Stomach (tissue), 9 donors: ENCODE measurements around the gene ACOXL. TPM values are rescaled to one million over a fixed set of nuclear protein-coding genes. Genes with fewer than 3 reads are reported as not detected.

ENCODE experiments used
- DNase-seq, 2 donors: peaks; one replicate each; pipeline versions ENCODE4 v3.0.0 to v3.0.0-alpha.2; 2013 to 2019
- H3K27ac ChIP-seq, 5 donors: fragments of 200-600 bp in 4 of 5; sonication (generic) in 4 of 5; one replicate each; pipeline ENCODE4 v1.5.1; 2013 to 2019; ENCODE audit warnings: mild to moderate bottlenecking in 1 of 5, moderate library complexity in 1 of 5
- H3K27me3 ChIP-seq, 3 donors: fragments of 200-600 bp; sonication (generic); one replicate each; pipeline ENCODE4 v1.5.1; 2017 to 2019; ENCODE audit warnings: mixed run types in 1 of 3
- H3K36me3 ChIP-seq, 4 donors: fragments of 200-600 bp; sonication (generic); 1 replicate in 3 of 4; 2 replicates in 1 of 4; pipeline ENCODE4 v1.5.1; 2016 to 2019
- H3K4me1 ChIP-seq, 4 donors: fragments of 200-600 bp; sonication (generic); one replicate each; pipeline ENCODE4 v1.5.1; 2016 to 2019
- H3K4me3 ChIP-seq, 4 donors: fragments of 200-600 bp; sonication (generic) in 3 of 4; one replicate each; pipeline ENCODE4 v1.5.1; 2016 to 2019; ENCODE audit warnings: mild to moderate bottlenecking in 1 of 4
- H3K9me3 ChIP-seq, 4 donors: fragments of 200-600 bp; sonication (generic); one replicate each; pipeline ENCODE4 v1.5.1; 2016 to 2019
- CTCF ChIP-seq, 7 experiments: fragments of 450-650 bp in 4 of 7; fragments of 200-600 bp in 3 of 7; sonication (generic) in 3 of 7; IDR thresholded peaks; one replicate each; pipeline ENCODE4 v1.5.1; 2016 to 2019; ENCODE audit warnings: antibody characterized with exemption in 7 of 7, control low read depth in 2 of 7, mild to moderate bottlenecking in 1 of 7
- EP300 ChIP-seq: sonication (generic); formaldehyde crosslinking; IDR thresholded peaks from one replicate; pipeline ENCODE4 v1.6.1; 2017; ENCODE audit warnings: antibody characterized with exemption
- POLR2A ChIP-seq, 4 donors: fragments of 450-650 bp; IDR thresholded peaks; one replicate each; pipeline ENCODE4 v1.6.1; 2016; ENCODE audit warnings: antibody characterized with exemption in 4 of 4, control low read depth in 2 of 4, mild to moderate bottlenecking in 1 of 4, moderate library complexity in 1 of 4
- POLR2AphosphoS5 ChIP-seq, 3 donors: sonication (generic); formaldehyde crosslinking; IDR thresholded peaks; one replicate each; pipeline ENCODE4 v1.6.1; 2016; ENCODE audit warnings: antibody characterized with exemption in 3 of 3
- WGBS, 5 donors: extraction: QIAGEN DNeasy Blood & Tissue Kit in 3 of 5; methylation state at CpG; one replicate each; pipeline versions ENCODE4 v1.1.5 to v1.1.7; 2013 to 2018; 5-methylcytosine and 5-hydroxymethylcytosine counted together
- intact Hi-C: fragments of 100-400 bp; cut with DNase I; formaldehyde crosslinking; loops from one replicate; pipeline ENCODE4 v1.15.1; 2023; ENCODE audit warnings: low total_unique reads
- polyA plus RNA-seq, 3 donors: library from polyadenylated mRNA; stranded (reverse); fragments of 200-250 nt; gene quantifications; one replicate each; pipeline ENCODE4 v1.2.3, GENCODE V29; 2013
- total RNA-seq, 5 donors: library from RNA; depleted of rRNA; stranded (reverse); fragments of >200 nt; gene quantifications; one replicate each; pipeline versions ENCODE4 v1.1.0 to v1.2.3, GENCODE V29; 2014 to 2016
- donor health status: healthy with polysubstance abuse.
- donor health status: Bipolar disorder and iron deficiency.
- donor health status: healthy.

ACOXL gene
- total and polyA plus RNA-seq, 8 donors: 0.10 to 1.3 (median 0.45) TPM; not detected in 3

GRCh38 chr2:110925479-110925878 lies 193.1 kb downstream of the ACOXL start:
- Histone ChIP-seq H3K36me3 (no peaks in the 10 kb centered on the region), H3K27me3 (no peaks in the 10 kb centered on the region), H3K27ac (no peak overlapping the region), H3K9me3 (peaks cover 0 to 21% (median 13%) of the 10 kb centered on the region in 4 donors), H3K4me1 (no peaks in the 10 kb centered on the region), H3K4me3 (no peak overlapping the region)
- TF ChIP-seq POLR2A (IDR thresholded peaks at IDR 0.05) (no peak), EP300 (no peak), POLR2AphosphoS5 (IDR thresholded peaks at IDR 0.05) (no peak), CTCF (IDR thresholded peaks at IDR 0.05) (no peak)
- DNase-seq: no peak
- intact Hi-C loops: no loop called here

GRCh38 chr2:110927526-110927925 lies 195.2 kb downstream of the ACOXL start:
- DNase-seq: no peak
- 86 to 94% (median 91%) methylated on average over 3 of the region's 3 CpGs for WGBS, 5 donors

GRCh38 chr2:110929528-110929927 lies 197.2 kb downstream of the ACOXL start:
- Histone ChIP-seq H3K4me3 (no peak overlapping the region), H3K4me1 (no peaks in the 10 kb centered on the region), H3K9me3 (peaks cover 0 to 23% (median 13%) of the 10 kb centered on the region in 4 donors), H3K27me3 (no peaks in the 10 kb centered on the region), H3K27ac (no peak overlapping the region), H3K36me3 (no peaks in the 10 kb centered on the region)
- intact Hi-C loops: no loop called here
- 92 to 100% (median 100%) methylated on average over 1 of the region's 1 CpG for WGBS, 5 donors
- no peak for TF ChIP-seq CTCF (IDR thresholded peaks at IDR 0.05)
- DNase-seq: no peak

More at GRCh38 chr2:110927526-110927925, 195.2 kb downstream of the ACOXL start:
- peaks cover 0 to 23% (median 13%) of the 10 kb centered on the region in 4 donors for H3K9me3 ChIP-seq
- H3K27ac ChIP-seq: no peak overlapping the region
- TF ChIP-seq EP300: no peak
- TF ChIP-seq POLR2A (IDR thresholded peaks at IDR 0.05): no peak
- no peak for TF ChIP-seq POLR2AphosphoS5 (IDR thresholded peaks at IDR 0.05)
- no peak for TF ChIP-seq CTCF (IDR thresholded peaks at IDR 0.05)
- no peaks in the 10 kb centered on the region for H3K27me3 ChIP-seq
- intact Hi-C loops: no loop called here
- H3K4me3 ChIP-seq: no peak overlapping the region
- no peaks in the 10 kb centered on the region for H3K36me3 ChIP-seq
- no peaks in the 10 kb centered on the region for H3K4me1 ChIP-seq

- intact Hi-C loops: no loop called here
- H3K9me3 ChIP-seq: peaks cover 0 to 23% (median 13%) of the 10 kb centered on the region in 4 donors
- WGBS, 5 donors: 42 to 72% (median 50%) methylated on average over 2 of the region's 2 CpGs
- H3K4me3 ChIP-seq: no peak overlapping the region
- no peaks in the 10 kb centered on the region for H3K27me3 ChIP-seq
- DNase-seq: no peak
- no peak overlapping the region for H3K27ac ChIP-seq
- no peaks in the 10 kb centered on the region for H3K36me3 ChIP-seq
- no peaks in the 10 kb centered on the region for H3K4me1 ChIP-seq
- TF ChIP-seq POLR2A (IDR thresholded peaks at IDR 0.05): no peak
- no peak for TF ChIP-seq CTCF (IDR thresholded peaks at IDR 0.05)
- TF ChIP-seq POLR2AphosphoS5 (IDR thresholded peaks at IDR 0.05): no peak
- no peak for TF ChIP-seq EP300
Observed at GRCh38 chr2:110931648-110932047, 199.3 kb downstream of the ACOXL start.
